K562 (cell line): Measurements from ENCODE around the gene RRBP1. TPM values are rescaled to one million over a fixed set of nuclear protein-coding genes. Genes with fewer than 3 reads are reported as not detected.

Experiments
- ATAC-seq: fragments of 200-7000 bp; cut with Tn5 transposase; 3 replicates; pipeline ENCODE4 v1.9.1; 2020; ENCODE audit warnings: moderate library complexity
- BruUV-seq: library from RNA; stranded (reverse); fragments of 400-500 nt; replicated peaks from 2 replicates; lab custom pipeline; 2021; lab: Mats Ljungman, UMichigan
- CTCF ChIA-PET: fragments of 300-600 bp; formaldehyde crosslinking; extraction: SDS; loops from one replicate; lab custom pipeline; 2021; ENCODE audit warnings: low intra/inter-chr PET ratio; lab: Yijun Ruan, JAX
- POLR2A ChIA-PET: fragments of 300-600, 350-650 bp; sonication (Branson Sonifier 250); formaldehyde crosslinking; extraction: SDS; loops from one replicate; lab custom pipeline; 2021; ENCODE audit warnings: antibody characterized with exemption, inconsistent platforms; lab: Yijun Ruan, JAX
- DNase-seq, 4 experiments: peaks; one replicate each; pipeline versions ENCODE4 v3.0.0 to v3.0.0-alpha.2; 2011 to 2018; ENCODE audit warnings: low spot score in 3 of 4, mixed read lengths in 3 of 4; ENCODE audit errors: extremely low read depth in 1 of 4
- FAIRE-seq: peaks from 2 replicates; lab custom pipeline; 2011; peaks lifted over from hg19 to GRCh38; lab: Jason Lieb, UNC
- H2AFZ ChIP-seq: 2 replicates; pipeline ENCODE4 v1.6.0; 2011; ENCODE audit warnings: low read depth, low read length, control low read depth, inconsistent platforms
- H3K27ac ChIP-seq: fragments of 200-600 bp; 3 replicates; pipeline ENCODE4 v1.8.0; 2011; ENCODE audit warnings: low read depth, mild to moderate bottlenecking, control low read depth, inconsistent platforms, low read length, moderate library complexity, mixed read lengths; ENCODE audit errors: extremely low read depth
- H3K27me3 ChIP-seq, 2 experiments: fragments of 300-600 bp in 1 of 2; 2 replicates in 1 of 2; 3 replicates in 1 of 2; pipeline versions ENCODE4 v1.6.0 to v1.8.0; 2011; ENCODE audit warnings: inconsistent platforms in 2 of 2, low read length in 2 of 2, mild to moderate bottlenecking in 1 of 2, mixed read lengths in 1 of 2, moderate library complexity in 1 of 2; ENCODE audit not compliant: control insufficient read depth in 2 of 2, insufficient read depth in 2 of 2
- H3K36me3 ChIP-seq: fragments of 300-600 bp; 3 replicates; pipeline ENCODE4 v1.8.0; 2011; ENCODE audit warnings: mild to moderate bottlenecking, low read length, inconsistent platforms; ENCODE audit not compliant: control insufficient read depth, insufficient read depth
- H3K4me1 ChIP-seq, 2 experiments: fragments of 200-600 bp in 1 of 2; replicated peaks in 1 of 2; 2 replicates in 1 of 2; 3 replicates in 1 of 2; pipeline versions ENCODE4 v1.5.1 to v1.8.0; 2011; ENCODE audit warnings: inconsistent platforms in 2 of 2, low read length in 2 of 2, mild to moderate bottlenecking in 1 of 2, mixed read lengths in 1 of 2, moderate library complexity in 1 of 2; ENCODE audit not compliant: control insufficient read depth in 2 of 2, insufficient read depth in 2 of 2
- H3K4me2 ChIP-seq: 2 replicates; pipeline ENCODE4 v1.6.1; 2011; ENCODE audit warnings: low read length, control low read depth, inconsistent platforms, mixed read lengths; ENCODE audit not compliant: insufficient read depth
- H3K4me3 ChIP-seq: fragments of 200-600 bp; sonication (generic), shearing (Covaris generic); 2 replicates; pipeline ENCODE4 v1.5.1; 2016; ENCODE audit warnings: control low read depth, inconsistent platforms
- H3K79me2 ChIP-seq: fragments of 200-600 bp; 3 replicates; pipeline ENCODE4 v1.8.0; 2011; ENCODE audit warnings: low read length, inconsistent platforms; ENCODE audit not compliant: control insufficient read depth, insufficient read depth
- H3K9ac ChIP-seq, 2 experiments: 2 replicates each; pipeline versions ENCODE4 v1.6.0 to v1.6.1; 2011; ENCODE audit warnings: low read depth in 2 of 2, low read length in 2 of 2, control low read depth in 1 of 2, inconsistent platforms in 1 of 2, mild to moderate bottlenecking in 1 of 2, mixed read lengths in 1 of 2; ENCODE audit not compliant: insufficient read depth in 1 of 2
- H3K9me1 ChIP-seq: one replicate; pipeline ENCODE4 v1.6.0; 2011; ENCODE audit warnings: inconsistent platforms, mild to moderate bottlenecking, low read length, moderate library complexity; ENCODE audit not compliant: control insufficient read depth, insufficient read depth
- H3K9me3 ChIP-seq: replicated peaks from 2 replicates; pipeline ENCODE4 v1.5.1; 2011; ENCODE audit warnings: low read depth, low read length, inconsistent platforms; ENCODE audit not compliant: control insufficient read depth, insufficient read depth
- H4K20me1 ChIP-seq: replicated peaks from 2 replicates; pipeline ENCODE4 v1.6.1; 2011; ENCODE audit warnings: low read length, inconsistent platforms, mixed read lengths; ENCODE audit not compliant: control insufficient read depth, insufficient read depth
- ARID4B ChIP-seq: sonication (generic); formaldehyde crosslinking; IDR thresholded peaks from 2 replicates; pipeline ENCODE4 v1.8.0; 2022; ENCODE audit warnings: mild to moderate bottlenecking, missing genetic modification reagents
- CHD7 ChIP-seq: fragments of 200-600 bp; sonication (generic); IDR thresholded peaks from one replicate; pipeline ENCODE4 v1.6.1; 2012; ENCODE audit warnings: mild to moderate bottlenecking, low read depth, low read length, inconsistent platforms
- E2F3 ChIP-seq: fragments of 250-450 bp; sonication (Bioruptor Pico); IDR thresholded peaks from 2 replicates; pipeline ENCODE4 v1.4.0; 2020; ENCODE audit warnings: mild to moderate bottlenecking
- KDM2B ChIP-seq: fragments of 250-450 bp; sonication (Bioruptor Pico); IDR thresholded peaks from 2 replicates; pipeline ENCODE4 v1.8.0; 2021; ENCODE audit warnings: mild to moderate bottlenecking, moderate library complexity
- POLR3A ChIP-seq: IDR thresholded peaks from 2 replicates; pipeline ENCODE4 v1.6.1; 2011; ENCODE audit warnings: borderline replicate concordance, mild to moderate bottlenecking, moderate library complexity; ENCODE audit not compliant: insufficient read length, insufficient read depth; ENCODE audit errors: extremely low read depth
- ZNF146 ChIP-seq: IDR thresholded peaks from one replicate; pipeline ENCODE4 v1.6.1; 2018; ENCODE audit warnings: missing compliant biosample characterization; ENCODE audit not compliant: unreplicated experiment
- ZNF785 ChIP-seq: fragments of 250-450 bp; sonication (Bioruptor Pico); IDR thresholded peaks from 2 replicates; pipeline ENCODE4 v1.4.0; 2020; ENCODE audit warnings: mild to moderate bottlenecking
- WGBS: fragments of 100-300 bp; shearing (Covaris generic); methylation state at CpG from one replicate; pipeline ENCODE4 v1.1.6; 2016; ENCODE audit warnings: low coverage, mixed read lengths; ENCODE audit not compliant: insufficient coverage; ENCODE audit errors: missing lambda C conversion rate; 5-methylcytosine and 5-hydroxymethylcytosine counted together
- in situ Hi-C: fragments of 300-500 bp; cut with MboI; formaldehyde crosslinking; loops from 4 replicates; pipeline ENCODE4 v1.15.0; 2018; ENCODE audit warnings: inconsistent platforms, mixed read lengths
- intact Hi-C: fragments of 100-400 bp; cut with micrococcal nuclease; formaldehyde crosslinking; loops from 2 replicates; pipeline ENCODE4 v1.14.2; 2022
- polyA plus RNA-seq, 8 experiments: library from polyadenylated mRNA; depleted of rRNA in 4 of 8; stranded (reverse) in 5 of 8; unstranded in 3 of 8; fragments of >200 nt; fragmentation: Nextera tagmentation in 2 of 8; fragmentation: Illumina TruSeq in 1 of 8; extraction: Ambion mirVana in 2 of 8; extraction: Trizol in 1 of 8; gene quantifications; 2 replicates each; pipeline versions ENCODE4 v1.2.1 to v1.2.3, GENCODE V29; 2011 to 2014; ENCODE audit warnings: inconsistent platforms in 1 of 8, missing spikeins in 1 of 8
- total RNA-seq, 7 experiments: library from RNA; depleted of rRNA in 6 of 7; stranded (reverse); fragments of >200 nt in 6 of 7; fragmentation: Illumina TruSeq in 2 of 7; extraction: Trizol in 2 of 7; gene quantifications; 2 replicates each; pipeline versions ENCODE4 v1.2.1 to v1.2.3, GENCODE V29; 2011 to 2021; ENCODE audit warnings: low replicate concordance in 1 of 7

RRBP1 gene
- total and polyA plus RNA-seq, 9 of the 15 experiments (the other 6 are each of a cell fraction or from before 2014, with no cell fraction given): 0.84 to 32.0 (median 17.6) TPM

GRCh38 chr20:17624070-17624469, 58.0 kb downstream of the RRBP1 start:
- no peak for DNase-seq
- no peaks in the 10 kb centered on the region for H3K4me1 ChIP-seq
- no peak for ATAC-seq
- CTCF ChIA-PET: no interaction called here
- intact Hi-C loops (no loop called here), in situ Hi-C loops (no loop called here)
- H3K9me1 ChIP-seq: no peaks in the 10 kb centered on the region
- no peaks in the 10 kb centered on the region for H4K20me1 ChIP-seq
- no TSS peak for BruUV-seq
- H3K79me2 ChIP-seq: no peaks in the 10 kb centered on the region
- H3K4me2 ChIP-seq: no peak overlapping the region
- no peak overlapping the region for H3K4me3 ChIP-seq
- no peak overlapping the region for H2AFZ ChIP-seq
- FAIRE-seq: no peak
- no peaks in the 10 kb centered on the region for H3K9me3 ChIP-seq
- H3K27me3 ChIP-seq: no peaks in the 10 kb centered on the region
- H3K27ac ChIP-seq: no peak overlapping the region
- no peak overlapping the region for H3K9ac ChIP-seq
- peaks cover 20% of the 10 kb centered on the region; the same call in 1 of the 3 replicates for H3K36me3 ChIP-seq
- 93% methylated on average over 6 of the region's 12 CpGs for WGBS
- POLR2A ChIA-PET: no interaction called here
- TF ChIP-seq POLR3A: no peak
- TF ChIP-seq E2F3 (CRISPR knock-in tag): no peak
- no peak for TF ChIP-seq KDM2B (CRISPR knock-in tag)
- TF ChIP-seq CHD7: no peak
- TF ChIP-seq ARID4B (CRISPR knock-in tag): no peak
- no peak for TF ChIP-seq ZNF146 (CRISPR knock-in tag)
- TF ChIP-seq ZNF785 (CRISPR knock-in tag): no peak
